ENCODE results near the gene RALGAPB.
A peak's percentile ranks its signal among the peaks of the same experiment; 100 is the strongest.

RALGAPB gene

GRCh38 chr20:38547288-38548085, 74.8 kb downstream of the RALGAPB start:
- DNase-seq (ENCODE audit: low spot score), result no peak

GRCh38 chr20:38548356-38549083, 75.9 kb downstream of the RALGAPB start:
- no peak for DNase-seq (ENCODE audit: low spot score)

DNA sequence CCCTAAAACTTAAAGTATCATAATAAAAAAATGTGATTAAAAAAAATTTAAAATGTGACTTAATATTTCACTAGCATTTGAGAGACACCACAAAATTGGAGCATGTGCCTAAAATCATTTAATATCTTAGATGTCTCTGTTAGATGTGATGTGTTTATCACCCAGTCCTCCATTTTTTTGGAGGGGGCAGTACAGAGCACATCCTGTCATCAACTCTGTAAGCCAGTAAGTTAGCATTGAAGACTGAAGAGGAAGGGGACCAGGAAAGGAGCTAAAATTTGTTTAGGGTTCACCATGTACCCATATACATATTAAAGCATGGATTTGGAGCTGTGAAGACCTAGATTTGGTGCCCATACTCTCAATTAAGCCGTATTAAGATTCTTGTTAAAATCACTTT, 77.6 kb downstream of the RALGAPB start:
- peak; percentile 13 for DNase-seq (ENCODE audit: low spot score)

DNA sequence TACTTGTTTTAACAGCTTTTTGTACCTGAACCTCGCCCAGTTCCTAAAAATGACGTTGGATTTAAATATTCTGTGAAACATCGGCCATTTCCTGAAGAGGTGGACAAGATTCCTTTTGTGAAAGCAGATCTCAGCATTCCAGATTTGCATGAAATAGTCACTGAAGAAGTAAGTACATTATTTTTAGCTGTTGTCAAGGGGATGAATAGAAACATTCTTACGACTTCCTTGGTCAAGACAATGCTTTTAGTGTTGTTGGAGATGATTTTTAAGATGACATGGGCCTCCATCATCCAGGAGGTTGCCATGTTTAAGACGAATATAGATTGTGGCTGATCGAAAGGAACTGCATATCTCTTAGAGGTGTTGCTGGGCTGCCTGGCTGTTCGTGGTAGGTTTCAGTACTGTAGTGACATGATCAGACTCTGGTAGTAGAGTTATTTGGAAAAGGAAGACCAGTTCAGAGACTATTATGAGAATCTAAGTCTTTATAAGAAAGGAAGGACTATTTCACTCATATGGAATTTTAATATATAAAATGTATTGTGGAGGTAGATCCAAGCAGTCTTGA, 78.5 kb downstream of the RALGAPB start:
- DNase-seq (ENCODE audit: low spot score), result no peak

DNA sequence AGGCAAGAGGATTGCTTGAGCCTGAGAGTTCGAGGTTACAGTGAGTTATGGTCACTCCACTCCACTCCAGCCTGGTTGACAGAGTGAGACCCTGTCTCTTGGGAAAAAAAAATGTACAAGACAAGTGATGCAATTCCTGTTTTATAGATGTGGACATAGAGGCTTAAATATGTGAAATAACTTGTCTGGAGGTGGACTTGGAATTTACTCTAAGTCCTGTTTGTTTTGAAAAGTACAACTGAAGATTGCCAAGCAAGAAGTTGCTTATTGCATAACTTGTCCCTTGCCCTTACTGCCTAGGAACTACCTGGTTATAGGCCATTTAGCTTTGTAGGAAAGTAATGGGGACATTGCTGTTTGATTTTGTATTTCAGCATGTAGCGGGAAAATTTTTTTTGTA, 82.3 kb downstream of the RALGAPB start:
- no peak for DNase-seq (ENCODE audit: low spot score)

DNA sequence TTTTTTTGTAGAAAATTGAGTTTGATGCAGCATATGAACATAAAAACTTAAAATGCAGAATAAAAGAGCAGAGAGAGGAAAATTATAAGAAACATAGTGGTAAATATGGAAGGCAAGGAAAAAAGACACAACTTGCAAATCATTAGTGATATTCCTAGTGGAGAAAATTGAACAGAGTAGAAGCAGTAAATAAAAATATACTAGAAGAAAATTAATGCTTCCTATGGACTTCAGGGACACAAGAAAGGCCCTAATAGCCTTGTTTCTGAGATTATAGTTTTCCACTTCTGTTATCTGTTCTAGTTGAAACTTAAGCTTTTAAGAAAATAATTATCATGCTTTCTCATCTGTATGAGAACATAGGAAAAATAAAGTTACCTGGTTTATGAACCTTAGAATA, 82.8 kb downstream of the RALGAPB start:
- DNase-seq (ENCODE audit: low spot score), result no peak

- no peak for DNase-seq (ENCODE audit: low spot score)
Observed at GRCh38 chr20:38557174-38557573, 84.5 kb downstream of the RALGAPB start.

- DNase-seq (ENCODE audit: low spot score), result no peak
Observed at GRCh38 chr20:38558596-38559360, 86.1 kb downstream of the RALGAPB start.

GRCh38 chr20:38559764-38560163, 87.1 kb downstream of the RALGAPB start:
- DNase-seq (ENCODE audit: low spot score), result no peak

DNA sequence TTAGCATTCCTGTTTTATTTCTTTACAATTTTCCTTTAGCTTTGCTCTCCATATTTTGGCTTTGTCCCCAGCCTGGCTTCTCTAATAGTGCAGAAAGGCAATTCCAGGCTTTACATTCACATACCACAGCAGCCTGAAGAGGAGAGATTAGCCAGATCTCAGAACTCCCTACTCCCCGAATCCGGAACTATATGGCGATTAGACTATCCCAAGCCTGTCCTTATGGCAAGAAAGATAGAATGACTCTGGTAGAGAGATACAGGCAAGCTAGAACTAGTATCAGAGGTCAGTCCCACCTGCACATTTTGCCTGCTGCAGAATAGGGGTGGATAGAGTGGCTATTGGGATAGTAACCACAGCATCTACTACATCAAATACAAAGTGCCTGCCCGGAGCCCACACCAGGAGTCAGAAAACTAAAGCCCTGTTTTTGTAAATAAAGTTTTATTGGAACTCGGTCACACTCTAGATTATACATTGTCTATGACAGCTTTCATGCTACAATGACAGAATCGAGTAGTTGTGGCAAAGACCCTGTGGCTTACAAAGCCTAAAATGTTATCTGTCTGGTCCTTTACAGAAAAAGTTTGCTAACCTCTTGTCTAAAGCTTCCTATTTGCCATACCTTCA, 91.3 kb downstream of the RALGAPB start:
- DNase-seq (ENCODE audit: low spot score), result no peak

GRCh38 chr20:38564680-38565079, 92.0 kb downstream of the RALGAPB start:
- DNase-seq (ENCODE audit: low spot score), result no peak

GRCh38 chr20:38566036-38566598, 93.5 kb downstream of the RALGAPB start:
- DNase-seq (ENCODE audit: low spot score), result no peak

- DNase-seq (ENCODE audit: low spot score), result no peak
Observed at GRCh38 chr20:38569747-38570525, 97.3 kb downstream of the RALGAPB start.

- no peak for DNase-seq (ENCODE audit: low spot score)
Observed at GRCh38 chr20:38573413-38573812, 100.8 kb downstream of the RALGAPB start.

- peak; percentile 58 for DNase-seq (ENCODE audit: low spot score)
Observed at GRCh38 chr20:38579219-38579910, 106.7 kb downstream of the RALGAPB start.

- no peak for DNase-seq (ENCODE audit: low spot score)
Observed at GRCh38 chr20:38579921-38580320, 107.3 kb downstream of the RALGAPB start.

- no peak for DNase-seq (ENCODE audit: low spot score)
Observed at GRCh38 chr20:38581013-38581412, 108.4 kb downstream of the RALGAPB start, which contains the start of gene ADIG. Gene ADIG, plus strand, starts transcription at chr20:38581197. Its CDS starts 54 bp downstream, at chr20:38581251.

DNA sequence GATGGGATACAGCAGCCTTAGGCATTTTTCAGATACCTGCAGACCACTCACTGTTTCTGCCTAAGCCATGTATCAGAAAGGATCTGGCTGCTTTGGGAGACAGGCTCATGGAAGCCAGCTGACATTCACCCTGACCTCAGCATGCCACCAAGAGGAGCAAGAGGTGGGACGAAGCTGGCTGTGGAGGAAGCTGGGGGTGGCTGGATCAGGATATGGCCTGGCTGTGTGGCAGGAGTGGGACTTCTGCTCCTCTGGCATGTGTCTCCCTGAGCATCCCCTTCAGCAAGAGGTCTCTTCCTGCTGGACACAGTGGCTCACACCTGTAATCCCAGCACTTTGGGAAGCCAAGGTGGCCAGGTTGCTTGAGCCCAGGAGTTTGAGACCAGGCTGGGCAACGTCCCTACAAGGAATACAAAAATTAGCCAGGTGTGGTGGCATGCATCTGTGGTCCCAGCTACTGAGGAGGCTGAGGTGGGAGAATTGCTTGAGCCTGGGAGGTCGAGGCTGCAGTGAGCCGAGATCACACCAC, 109.3 kb downstream of the RALGAPB start:
- DNase-seq (ENCODE audit: low spot score), result no peak

GRCh38 chr20:38583306-38583705, 110.7 kb downstream of the RALGAPB start:
- no peak for DNase-seq (ENCODE audit: low spot score)

All from iPS-NIHi11 (cell line).